OCI-LY7 (cell line): ENCODE measurements around the gene PRKD1.

Experiments
- CTCF ChIP-seq: fragments of 200-600 bp; sonication (generic); conservative IDR thresholded peaks from 2 replicates; pipeline ENCODE4 v1.5.1; 2014; ENCODE audit warnings: mild to moderate bottlenecking, antibody characterized with exemption, low read length, moderate library complexity, mixed read lengths
- EZH2phosphoT487 ChIP-seq: fragments of 200-600 bp; sonication (generic); IDR thresholded peaks from 2 replicates; pipeline ENCODE4 v1.6.1; 2018; ENCODE audit warnings: low read depth, borderline replicate concordance, mild to moderate bottlenecking, mixed run types, antibody characterized with exemption, low read length, moderate library complexity, mixed read lengths

GRCh38 chr14:29627137-29627536 is 300.5 kb downstream of the PRKD1 start:
- TF ChIP-seq CTCF: no peak
- TF ChIP-seq EZH2phosphoT487: no peak
